Placental epithelial cell (primary cell): ENCODE data around the gene NFATC2. TPM values are rescaled to one million over a fixed set of nuclear protein-coding genes. Genes with fewer than 3 reads are reported as not detected.

Experiments
- small RNA-seq: library from RNA; depleted of rRNA; stranded (forward); fragments of <200 nt; gene quantifications from one replicate; pipeline ENCODE3, GENCODE V24; 2012
- total RNA-seq: library from RNA; depleted of rRNA; stranded (reverse); fragments of >200 nt; gene quantifications from 2 replicates; pipeline ENCODE4 v1.2.3, GENCODE V29; 2012

The NFATC2 gene
- 1.2 and 5.1 TPM in 2 replicates for total RNA-seq

DNA sequence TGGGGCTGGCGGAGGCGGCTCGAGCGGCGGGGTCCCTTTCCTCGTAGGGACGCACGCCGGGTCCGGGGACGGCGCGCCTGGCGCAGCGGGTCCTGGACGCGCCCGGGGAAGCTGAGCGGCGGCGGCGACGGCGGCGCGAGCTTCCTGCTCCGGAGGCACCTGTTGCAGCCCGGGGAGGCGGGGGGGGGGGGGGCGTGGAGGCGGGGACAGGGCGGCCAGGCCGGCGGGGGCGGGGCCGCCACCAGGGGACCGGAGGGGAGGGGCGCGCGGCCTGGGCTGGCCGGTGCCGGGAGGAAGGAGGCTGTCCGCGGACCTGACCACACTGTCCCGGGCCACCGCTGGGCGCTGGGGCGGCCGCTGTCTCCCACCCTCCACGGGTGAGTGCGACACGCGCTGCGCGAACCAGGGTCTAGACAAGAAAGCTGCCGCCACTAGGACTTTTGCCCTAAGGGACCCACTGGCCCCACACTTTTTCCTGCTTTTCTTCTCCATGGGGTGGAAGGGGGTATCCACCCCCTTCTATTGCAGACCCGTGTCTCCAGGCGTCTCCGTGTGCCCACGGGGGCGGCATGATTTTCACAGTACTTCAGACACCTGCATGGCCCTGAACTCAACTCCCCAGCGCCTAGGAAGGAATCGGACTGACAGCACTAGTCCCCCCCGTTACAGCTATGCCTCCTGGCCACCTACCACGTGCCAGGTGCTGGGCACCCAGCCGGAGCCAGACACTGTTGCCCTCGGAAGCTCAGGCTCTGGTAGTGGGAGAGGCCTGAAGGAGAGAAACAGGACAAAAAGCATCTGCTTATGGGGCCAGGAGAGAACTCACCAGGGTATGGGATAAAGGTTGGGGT lies at the start of gene NFATC2:
Gene NFATC2 (minus strand): TSS at position 149 of the 851 bp plus-strand sequence. CDS start 220 bp downstream, outside the sequence.

Small RNA genes lying within 50 kb of the gene (small RNA-seq; reads per million reads assigned to genes)
- gene MIR3194 = 0.17 reads per million

Other genes starting within 250 kb of the NFATC2 start
- gene ATP9A, start 225.7 kb upstream of the NFATC2 start, total RNA-seq = 3.5 and 4.9 TPM in 2 replicates